GM19351 (cell line): ENCODE data around the gene ZNF423.

Experiments used
- ATAC-seq: cut with Tn5 transposase; IDR thresholded peaks from one replicate; pipeline ENCODE4 v1.9.1; 2021; ENCODE audit warnings: mild to moderate bottlenecking, moderate library complexity; ENCODE audit not compliant: unreplicated experiment

Gene ZNF423

GRCh38 chr16:49542946-49543630 lies 312.8 kb downstream of the ZNF423 start:
- no peak for ATAC-seq

GRCh38 chr16:49542391-49542891 lies 313.5 kb downstream of the ZNF423 start:
- ATAC-seq: no peak

- ATAC-seq: no peak
Measured at GRCh38 chr16:49540836-49541235, 315.1 kb downstream of the ZNF423 start.

- ATAC-seq: no peak
Measured at GRCh38 chr16:49539758-49540157, 316.2 kb downstream of the ZNF423 start.

GRCh38 chr16:49537924-49538459 lies 317.9 kb downstream of the ZNF423 start:
- ATAC-seq: no peak

GRCh38 chr16:49534901-49535610 lies 320.9 kb downstream of the ZNF423 start:
- ATAC-seq: no peak

- ATAC-seq: no peak
Measured at GRCh38 chr16:49533422-49533821, 322.5 kb downstream of the ZNF423 start.

GRCh38 chr16:49532873-49533272 lies 323.0 kb downstream of the ZNF423 start:
- no peak for ATAC-seq

- ATAC-seq: no peak
Measured at GRCh38 chr16:49531931-49532840, 323.7 kb downstream of the ZNF423 start.

- no peak for ATAC-seq
Measured at GRCh38 chr16:49531425-49531824, 324.5 kb downstream of the ZNF423 start.

GRCh38 chr16:49530427-49530970 lies 325.4 kb downstream of the ZNF423 start:
- no peak for ATAC-seq

- ATAC-seq: no peak
Measured at GRCh38 chr16:49529411-49530045, 326.4 kb downstream of the ZNF423 start.

- no peak for ATAC-seq
Measured at GRCh38 chr16:49528866-49529288, 327.0 kb downstream of the ZNF423 start.

GRCh38 chr16:49528060-49528865 lies 327.6 kb downstream of the ZNF423 start:
- no peak for ATAC-seq

- ATAC-seq: no peak
Measured at GRCh38 chr16:49527611-49528010, 328.3 kb downstream of the ZNF423 start.

- ATAC-seq: no peak
Measured at GRCh38 chr16:49526860-49527365, 329.0 kb downstream of the ZNF423 start.

GRCh38 chr16:49524947-49525315 lies 331.0 kb downstream of the ZNF423 start:
- ATAC-seq: no peak

- no peak for ATAC-seq
Measured at GRCh38 chr16:49524216-49524946, 331.5 kb downstream of the ZNF423 start.
